Activated T-cell treated with anti-CD3 and anti-CD28 coated beads for 24 hours (primary cell): ENCODE results near the gene FBXW5.

Experiments used
- DNase-seq: peaks from one replicate; pipeline ENCODE4 v3.0.0-alpha.2; 2020; ENCODE audit warnings: low read depth

FBXW5 gene

GRCh38 chr9:136977649-136978072, 33.1 kb upstream of the FBXW5 start:
- no peak for DNase-seq

- DNase-seq, result no peak
Measured at GRCh38 chr9:136977223-136977622, 32.7 kb upstream of the FBXW5 start, which contains the start of gene PTGDS. TSS of gene PTGDS (plus strand) at chr9:136977504. CDS start at chr9:136977579, 75 bp downstream.

GRCh38 chr9:136975644-136976043, 31.1 kb upstream of the FBXW5 start:
- DNase-seq, result no peak

GRCh38 chr9:136974817-136975535, 30.4 kb upstream of the FBXW5 start:
- DNase-seq, result no peak

- no peak for DNase-seq
Measured at GRCh38 chr9:136973618-136974617, 29.4 kb upstream of the FBXW5 start.

GRCh38 chr9:136972743-136973142, 28.2 kb upstream of the FBXW5 start:
- DNase-seq, result no peak

GRCh38 chr9:136972335-136972734, 27.8 kb upstream of the FBXW5 start:
- no peak for DNase-seq

GRCh38 chr9:136971746-136972145, 27.2 kb upstream of the FBXW5 start:
- no peak for DNase-seq

- DNase-seq, result no peak
Measured at GRCh38 chr9:136970361-136970760, 25.8 kb upstream of the FBXW5 start.

GRCh38 chr9:136969774-136970173, 25.2 kb upstream of the FBXW5 start:
- DNase-seq, result no peak

- DNase-seq, result no peak
Measured at GRCh38 chr9:136969150-136969549, 24.6 kb upstream of the FBXW5 start.

- DNase-seq, result no peak
Measured at GRCh38 chr9:136968333-136969127, 24.0 kb upstream of the FBXW5 start.

GRCh38 chr9:136965771-136966484, 21.4 kb upstream of the FBXW5 start:
- no peak for DNase-seq

- DNase-seq, result no peak
Measured at GRCh38 chr9:136964833-136965422, 20.4 kb upstream of the FBXW5 start.

- no peak for DNase-seq
Measured at GRCh38 chr9:136964171-136964689, 19.7 kb upstream of the FBXW5 start.

- DNase-seq, result no peak
Measured at GRCh38 chr9:136963751-136964150, 19.2 kb upstream of the FBXW5 start.

- DNase-seq, result no peak
Measured at GRCh38 chr9:136963341-136963740, 18.8 kb upstream of the FBXW5 start.

- no peak for DNase-seq
Measured at GRCh38 chr9:136962701-136963248, 18.2 kb upstream of the FBXW5 start.

- DNase-seq, result no peak
Measured at GRCh38 chr9:136962163-136962562, 17.6 kb upstream of the FBXW5 start.

GRCh38 chr9:136961279-136962065, 16.9 kb upstream of the FBXW5 start:
- DNase-seq, result no peak
